Hippocampal formation (tissue), 2 donors: ENCODE results near the gene ACTL8.

Experiments
- DNase-seq, 2 donors: peaks; one replicate each; lab custom pipeline; 2025; lab: John Stamatoyannopoulos, UW

Gene ACTL8

DNA sequence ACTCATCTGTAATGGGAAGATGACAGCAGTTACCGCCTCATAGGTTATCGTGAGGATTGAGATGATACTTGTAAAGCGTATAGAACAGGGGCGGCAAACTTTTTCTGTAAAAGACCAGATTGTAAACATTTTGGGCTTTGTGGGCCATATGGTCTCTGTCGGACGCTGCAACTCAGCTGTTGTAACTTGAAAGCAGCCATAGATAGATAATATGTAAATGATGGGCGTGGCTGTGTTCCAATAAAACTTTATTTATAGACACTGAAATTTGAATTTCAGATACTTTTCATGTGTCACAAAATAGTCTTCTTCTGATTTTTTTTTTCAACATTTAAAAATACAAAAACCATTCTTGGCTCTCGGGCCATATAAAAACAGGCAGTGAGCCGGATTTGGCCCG, 15.8 kb downstream of the ACTL8 start:
- DNase-seq: no peak

DNA sequence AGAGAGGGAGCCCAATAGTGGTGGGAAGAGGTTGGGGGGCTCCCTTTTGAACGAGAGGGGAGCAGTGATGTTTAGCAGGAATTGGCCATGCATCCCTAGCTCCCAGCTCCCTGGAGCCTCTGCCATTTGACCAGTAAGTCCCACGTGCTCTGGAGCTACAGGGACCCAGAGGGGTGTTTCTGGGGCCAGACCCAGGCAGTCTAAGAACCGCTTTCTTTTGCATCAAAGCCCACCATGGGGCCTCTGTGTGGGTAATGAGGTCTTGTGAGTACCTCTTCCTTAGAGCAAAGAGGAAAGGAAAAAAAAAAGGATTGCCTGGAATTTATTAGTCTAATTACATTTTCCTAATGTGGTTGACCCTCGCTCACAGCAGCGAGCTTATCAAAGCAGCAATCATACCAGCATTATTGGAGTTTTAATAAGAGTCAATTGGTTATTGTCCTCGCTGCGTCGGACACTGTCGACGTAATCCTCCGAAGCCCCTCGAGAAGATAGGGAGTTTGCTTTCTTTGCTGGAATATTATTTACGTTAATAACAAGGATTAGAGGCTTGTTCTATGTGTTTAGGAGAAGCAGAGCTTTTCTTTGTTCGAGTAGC, 17.6 kb downstream of the ACTL8 start:
- DNase-seq: no peak

DNA sequence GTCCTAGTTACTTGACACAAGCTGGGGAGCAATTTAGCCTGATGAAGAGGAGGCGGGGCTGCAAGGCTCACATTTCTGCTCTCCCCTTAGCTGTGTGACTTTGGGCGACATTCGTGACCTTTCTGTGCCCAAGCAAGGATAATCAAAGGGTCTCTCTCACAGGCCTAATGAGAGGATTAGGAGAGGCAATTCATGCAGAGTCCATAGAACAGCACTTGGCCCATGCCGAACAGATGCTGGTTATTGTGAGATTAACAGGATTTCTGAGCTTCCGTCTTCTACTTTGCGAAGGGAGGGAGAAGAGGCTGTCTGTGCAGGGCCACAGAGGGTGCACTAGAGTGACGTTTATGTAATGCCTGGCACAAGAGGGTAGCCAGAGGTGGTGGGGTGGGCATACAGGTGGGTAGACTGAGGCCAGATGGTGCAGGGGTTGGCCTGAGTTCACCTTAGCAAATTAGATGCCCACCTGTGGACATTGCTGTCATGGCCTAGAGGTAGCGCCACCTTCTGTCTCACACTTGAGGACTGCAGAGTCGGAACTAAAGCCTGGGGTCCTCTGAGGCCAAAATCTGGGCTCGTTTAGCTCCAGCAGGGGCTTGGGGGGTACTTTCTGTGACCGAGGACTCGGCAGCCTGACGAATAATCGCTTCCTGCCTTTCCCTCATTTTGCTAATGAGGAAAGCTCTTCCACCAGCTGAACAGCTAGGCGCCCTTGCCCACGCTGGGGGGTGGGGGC, 18.6 kb downstream of the ACTL8 start:
- no peak for DNase-seq

DNA sequence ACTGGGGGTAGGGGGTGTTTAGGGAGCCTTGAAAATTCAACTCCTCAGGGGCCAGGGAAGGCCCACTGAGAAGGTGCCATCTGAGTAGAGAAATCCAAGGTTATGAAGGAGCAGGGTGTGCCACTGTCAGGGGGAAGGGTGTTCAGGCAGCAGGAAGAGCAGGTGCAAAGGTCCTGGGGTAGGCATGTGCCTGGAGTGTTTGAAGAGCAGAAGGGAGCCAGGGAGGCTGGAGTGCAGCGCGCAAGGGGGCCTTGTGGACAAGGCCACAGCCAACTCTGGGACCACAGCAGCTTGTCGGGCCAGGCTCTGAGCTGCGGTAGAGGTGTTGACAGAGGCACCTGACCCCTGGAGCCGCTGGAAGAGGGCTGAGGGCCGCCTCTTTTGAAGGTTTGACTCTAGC, 19.3 kb downstream of the ACTL8 start:
- DNase-seq: no peak

DNA sequence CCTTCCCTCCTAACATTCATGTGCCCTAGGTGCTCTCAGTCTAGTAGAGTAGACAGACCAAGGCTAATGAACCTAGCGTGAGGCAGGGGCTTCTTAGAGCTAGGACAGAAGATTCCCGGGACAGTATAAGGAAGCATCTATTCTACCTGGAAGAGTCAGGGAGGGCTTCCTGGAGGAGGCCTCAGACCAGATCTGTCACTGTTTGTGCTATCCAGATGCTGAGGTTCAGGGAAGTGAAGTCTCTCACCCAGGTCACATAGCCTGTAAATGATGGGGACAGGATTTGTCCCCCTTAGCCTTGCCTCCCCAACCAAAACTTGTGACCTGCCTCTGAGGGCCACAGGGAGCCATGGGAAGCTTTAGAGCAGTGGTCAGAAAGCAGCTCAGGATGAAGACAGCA, 20.7 kb downstream of the ACTL8 start:
- DNase-seq: no peak

DNA sequence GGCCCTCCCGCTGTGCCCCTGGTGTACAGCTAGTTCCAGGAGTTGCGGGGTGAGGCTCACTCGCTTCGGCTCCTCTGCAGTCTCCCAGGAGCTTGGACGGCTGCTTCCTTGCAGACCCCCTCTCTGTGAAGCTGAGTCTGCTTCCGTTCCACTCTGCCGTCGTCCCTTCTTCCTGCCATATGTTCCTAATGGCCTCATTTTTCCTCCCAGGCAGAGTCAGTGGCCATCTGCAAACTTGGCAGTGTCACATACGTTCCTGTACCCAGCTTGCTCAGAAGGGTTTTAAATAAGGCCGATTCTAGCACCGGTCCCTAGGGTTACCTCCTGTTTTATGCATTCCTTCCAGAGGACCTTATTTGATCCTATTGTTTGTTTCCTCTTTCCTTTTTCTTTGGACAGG, 21.3 kb downstream of the ACTL8 start:
- DNase-seq: no peak

DNA sequence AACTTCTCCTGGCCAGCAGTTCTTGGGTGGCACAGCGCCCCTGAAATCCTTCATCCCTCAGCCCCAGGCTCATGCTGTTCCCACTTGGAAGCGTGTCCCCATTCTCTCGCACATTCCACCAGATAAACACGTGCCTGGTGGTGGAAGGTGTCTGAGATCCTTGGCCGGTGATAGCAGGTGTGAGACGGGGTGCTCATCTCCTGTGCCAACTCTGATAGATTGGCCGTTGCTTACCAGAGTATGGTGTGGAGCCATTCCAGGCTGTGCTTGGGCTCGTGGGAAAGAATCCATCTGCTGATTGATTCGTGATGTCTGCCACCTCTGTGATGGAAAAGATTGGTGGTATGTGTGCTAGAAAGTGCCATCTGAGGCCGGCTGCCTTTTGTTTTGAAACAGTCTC, 22.2 kb downstream of the ACTL8 start:
- DNase-seq: no peak

DNA sequence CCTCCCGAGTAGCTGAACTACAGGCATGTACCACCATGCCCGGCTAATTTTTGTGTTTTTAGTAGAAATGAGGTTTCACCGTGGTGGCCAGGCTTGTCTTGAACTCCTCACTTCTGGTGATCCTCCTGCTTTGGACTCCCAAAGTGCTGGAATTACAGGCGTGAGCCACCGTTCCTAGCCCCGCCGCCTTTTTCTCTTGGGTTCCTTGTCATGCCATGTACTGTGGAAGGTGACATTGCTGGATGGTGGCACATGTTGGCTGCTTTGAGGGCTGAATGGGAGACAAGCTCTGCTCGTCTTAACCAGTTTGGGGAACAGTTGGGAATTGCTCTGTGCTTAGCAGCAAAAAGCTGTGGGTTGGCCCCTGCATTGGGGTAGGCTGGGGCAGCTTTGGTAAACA, 22.7 kb downstream of the ACTL8 start:
- no peak for DNase-seq

DNA sequence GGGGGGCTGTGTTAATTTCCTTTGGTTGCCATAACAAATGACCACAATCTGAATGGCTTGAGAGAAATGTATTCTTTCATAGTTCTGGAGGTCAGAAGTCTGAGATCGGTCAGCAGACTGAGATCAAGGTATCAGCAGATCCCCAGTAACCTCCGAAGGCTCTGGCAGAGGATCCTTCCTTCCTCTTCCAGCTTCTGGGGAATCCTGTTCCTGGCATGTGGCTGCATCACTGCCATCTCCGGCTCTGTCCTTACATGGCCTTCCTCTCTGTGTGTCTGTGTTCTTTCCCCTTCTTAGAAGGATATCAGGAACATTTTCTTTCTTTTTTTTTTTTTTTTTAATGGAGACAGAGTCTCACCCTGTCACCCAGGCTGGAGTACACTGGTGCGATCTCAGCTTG, 25.8 kb downstream of the ACTL8 start:
- DNase-seq: no peak

DNA sequence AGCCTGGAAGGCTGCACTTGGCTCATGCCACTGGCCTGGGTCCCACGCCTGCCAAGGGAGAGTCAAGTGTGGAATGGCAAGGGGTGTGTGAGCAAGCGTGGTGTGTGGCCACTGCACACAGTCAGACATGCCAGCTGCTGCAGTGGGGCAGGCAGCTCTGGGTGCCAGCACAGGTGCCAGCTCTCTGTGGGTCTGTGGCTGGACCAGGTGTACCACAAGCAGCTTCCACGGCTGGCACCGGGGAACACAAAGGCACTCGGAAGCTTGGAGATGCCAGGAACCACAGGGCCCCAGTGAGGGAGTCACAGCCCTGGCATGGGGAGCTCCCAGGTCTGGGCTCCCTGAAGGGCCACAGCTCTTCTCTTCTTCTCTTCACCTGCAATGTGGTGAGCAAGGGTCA, 34.8 kb downstream of the ACTL8 start:
- DNase-seq: no peak

DNA sequence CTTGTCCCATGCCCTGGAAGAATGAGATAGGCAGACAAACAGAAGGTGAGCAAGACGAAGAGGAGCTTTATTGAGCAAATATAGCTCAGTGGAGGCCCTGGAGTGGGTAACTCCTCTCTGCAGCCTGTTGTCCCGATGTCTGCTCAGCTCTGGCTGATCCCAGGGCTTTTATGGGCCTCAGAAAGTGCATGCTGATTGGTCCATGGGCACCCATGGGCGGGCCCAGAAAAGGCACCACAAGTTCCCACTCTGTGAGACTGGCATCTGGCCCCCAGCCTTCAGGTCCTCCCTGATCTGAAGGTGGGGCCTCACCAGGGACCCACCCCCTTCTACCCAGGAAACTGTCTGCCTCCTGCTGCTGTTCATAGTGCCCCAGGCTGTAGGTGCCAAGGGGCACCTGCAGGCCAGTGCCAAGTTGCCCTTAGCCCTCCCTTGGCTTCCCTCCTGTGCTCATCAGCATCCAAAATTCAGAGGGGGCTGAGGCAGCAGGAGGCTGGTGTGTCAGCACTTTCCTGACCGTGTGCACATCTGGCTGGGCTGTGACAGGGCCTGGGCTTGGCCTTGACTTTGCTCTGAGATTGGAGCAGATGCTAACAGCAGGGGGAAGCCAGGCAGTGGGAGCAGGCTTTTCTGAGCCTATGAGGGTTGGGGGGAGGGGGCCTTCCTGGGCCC, 35.4 kb downstream of the ACTL8 start:
- DNase-seq: no peak

DNA sequence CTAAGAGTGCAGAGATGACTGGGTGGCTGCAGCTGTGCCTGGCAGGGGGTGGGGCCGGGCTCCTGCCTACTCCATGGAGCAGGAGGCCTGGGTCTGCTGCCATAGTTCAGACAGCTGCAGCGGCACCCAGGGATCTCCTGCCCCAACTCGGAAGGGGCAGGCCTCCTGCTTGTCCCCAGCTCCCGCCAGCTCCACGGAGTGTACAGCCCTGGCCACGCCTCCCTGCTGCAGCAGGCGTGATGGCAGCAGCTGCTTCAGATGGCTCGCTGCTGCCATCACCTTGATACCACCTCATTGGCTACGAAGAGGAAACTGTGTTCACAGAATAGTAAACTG, 35.9 kb downstream of the ACTL8 start:
- no peak for DNase-seq

DNA sequence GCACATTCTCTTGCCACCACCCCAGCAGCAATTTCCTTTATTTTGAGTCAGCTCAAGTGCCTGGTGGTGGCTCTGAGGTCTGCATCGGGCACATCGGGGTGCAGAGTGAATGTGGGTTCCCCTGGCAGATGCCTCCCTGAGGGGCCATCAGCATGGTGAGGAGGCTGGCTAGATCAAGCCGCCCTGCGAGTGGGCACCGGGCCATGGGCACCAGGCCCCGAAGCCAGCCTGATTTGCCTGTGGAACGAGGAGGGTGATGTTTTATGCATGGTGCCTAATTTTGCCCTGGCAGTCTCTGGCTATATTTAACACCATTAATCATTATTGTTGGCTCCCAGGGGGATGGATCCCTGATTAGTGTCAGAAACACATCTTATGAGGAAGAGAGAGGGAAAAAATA, 36.3 kb downstream of the ACTL8 start:
- no peak for DNase-seq

DNA sequence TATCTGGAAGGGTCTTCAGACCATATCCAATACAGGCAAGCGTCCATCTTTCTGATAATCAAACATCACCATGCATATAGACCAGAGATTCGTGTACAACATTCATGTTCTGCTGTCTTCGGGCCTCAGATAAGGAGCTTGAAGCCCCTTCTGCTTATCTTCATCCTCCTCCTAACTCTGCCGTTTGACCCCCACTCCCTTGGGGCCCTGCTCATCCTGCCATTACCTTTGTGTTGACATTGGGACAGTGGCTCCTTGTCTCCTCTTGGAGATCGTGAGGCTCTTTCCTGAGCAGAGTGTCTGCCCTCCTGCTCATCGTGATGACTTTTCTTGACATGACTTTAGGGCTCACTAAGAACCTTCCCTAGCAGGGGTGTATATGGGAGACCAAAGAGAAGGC, 37.3 kb downstream of the ACTL8 start:
- no peak for DNase-seq

DNA sequence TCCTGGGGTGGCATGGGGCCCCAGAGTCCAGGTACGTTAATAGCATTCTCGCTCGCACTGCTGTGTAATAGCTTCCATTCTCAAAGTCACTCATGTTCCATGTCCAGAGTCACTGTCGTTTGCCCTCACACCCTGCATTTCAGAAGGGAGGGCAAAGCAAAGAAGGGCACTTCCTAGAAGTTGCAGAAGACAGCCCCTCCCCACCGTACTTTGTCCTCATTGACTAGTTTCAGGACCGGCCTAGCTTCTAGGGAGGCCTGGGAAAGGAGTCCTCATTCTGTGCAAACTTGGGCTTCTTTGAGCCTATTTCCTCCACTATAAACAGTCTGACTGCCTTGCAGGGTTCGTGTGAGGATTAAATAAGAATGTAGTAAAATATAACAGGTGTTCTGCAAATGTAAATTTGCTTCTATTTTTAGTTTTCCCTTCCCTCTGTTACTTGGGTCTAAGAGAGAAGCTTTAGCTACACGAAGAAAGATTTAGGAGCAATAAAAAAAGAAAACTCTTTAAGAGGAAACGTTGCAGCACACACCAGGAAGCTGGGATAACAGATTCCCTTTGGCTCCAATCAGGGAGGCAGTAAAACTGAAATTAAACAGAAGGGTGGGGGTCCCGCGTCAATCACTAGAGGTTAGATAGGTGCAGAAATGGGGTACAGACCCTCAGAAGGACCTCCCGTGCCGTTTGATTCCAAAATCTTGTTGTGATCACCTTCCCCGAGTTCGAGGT, 40.1 kb downstream of the ACTL8 start:
- DNase-seq: peak in 1 of 2 donors; percentile 7

DNA sequence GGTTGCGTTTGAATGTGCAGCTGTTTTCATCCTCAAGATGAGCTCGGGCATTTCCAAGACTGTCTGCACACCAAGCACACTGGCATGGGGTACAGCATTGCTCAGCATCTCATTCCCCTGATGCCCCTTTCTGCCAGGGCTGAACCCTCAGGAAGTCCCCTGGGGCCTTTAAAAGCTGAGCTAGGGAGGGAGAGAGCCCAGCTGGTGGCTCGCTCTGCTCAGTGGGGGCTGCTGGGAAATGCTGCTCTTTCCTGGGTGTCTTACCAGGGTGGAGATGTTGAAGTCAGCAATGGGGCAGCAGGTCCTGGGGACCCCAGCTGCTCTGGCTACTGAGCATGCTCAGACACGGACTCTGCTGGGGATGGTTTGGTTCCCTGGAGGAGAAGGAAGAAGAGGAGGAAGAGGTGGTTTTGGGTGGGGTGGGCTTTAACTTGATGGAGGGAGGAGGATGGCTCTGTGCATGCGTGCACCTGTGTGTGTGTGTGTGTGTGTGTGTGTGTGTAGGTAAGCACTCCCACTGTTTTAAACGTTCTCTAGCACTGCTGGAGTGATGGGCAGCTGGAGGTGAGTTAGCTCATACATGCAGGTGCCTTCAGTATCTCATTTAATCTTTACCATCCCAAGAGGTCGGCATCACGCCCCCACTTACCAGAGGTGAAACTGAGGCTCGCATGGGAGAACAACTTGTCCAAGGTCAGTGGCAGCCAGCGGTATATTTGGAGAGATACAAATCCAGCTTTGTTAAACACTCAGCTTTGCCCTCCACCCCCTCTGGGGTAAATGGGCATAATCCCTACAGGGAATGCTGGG, 40.9 kb downstream of the ACTL8 start:
- no peak for DNase-seq

DNA sequence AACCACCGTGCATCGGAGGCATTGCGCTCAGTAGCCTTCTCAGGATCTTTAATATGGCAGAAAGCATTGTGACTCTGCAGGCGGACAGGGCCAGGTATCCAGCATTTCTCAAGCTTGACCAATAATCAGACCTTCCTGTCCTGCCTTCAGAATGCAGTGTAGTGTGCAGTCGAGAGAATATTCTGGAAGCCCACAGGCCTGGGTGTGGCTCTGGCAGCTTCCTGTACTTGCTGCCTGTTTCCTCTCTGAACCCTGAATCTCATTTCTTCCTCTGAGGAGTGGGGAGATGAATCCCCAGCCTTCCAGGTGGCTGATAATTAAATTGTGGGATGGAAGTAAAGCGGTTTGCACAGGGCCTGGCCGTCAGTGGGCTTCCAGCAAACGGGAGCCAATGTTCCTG, 42.3 kb downstream of the ACTL8 start:
- no peak for DNase-seq

DNA sequence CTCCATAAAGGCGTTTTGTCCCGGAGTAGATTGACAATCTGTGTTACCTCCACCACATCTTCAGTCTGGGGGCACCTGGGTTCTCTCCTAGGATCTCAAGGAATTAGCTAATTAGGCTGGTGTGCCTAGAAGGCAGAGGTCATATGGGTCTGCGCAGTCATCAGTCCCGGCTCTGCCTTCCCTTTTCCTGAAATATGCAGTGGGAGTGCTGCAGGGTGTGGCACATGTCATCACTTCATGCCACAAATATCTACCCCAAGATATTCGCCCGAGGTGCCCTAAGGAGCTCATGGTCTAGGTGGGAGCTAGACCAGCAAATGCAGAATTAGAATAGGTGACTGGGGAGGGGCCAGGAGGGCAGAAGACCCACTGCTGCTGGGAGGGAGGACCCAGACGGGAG, 42.9 kb downstream of the ACTL8 start:
- DNase-seq: no peak

DNA sequence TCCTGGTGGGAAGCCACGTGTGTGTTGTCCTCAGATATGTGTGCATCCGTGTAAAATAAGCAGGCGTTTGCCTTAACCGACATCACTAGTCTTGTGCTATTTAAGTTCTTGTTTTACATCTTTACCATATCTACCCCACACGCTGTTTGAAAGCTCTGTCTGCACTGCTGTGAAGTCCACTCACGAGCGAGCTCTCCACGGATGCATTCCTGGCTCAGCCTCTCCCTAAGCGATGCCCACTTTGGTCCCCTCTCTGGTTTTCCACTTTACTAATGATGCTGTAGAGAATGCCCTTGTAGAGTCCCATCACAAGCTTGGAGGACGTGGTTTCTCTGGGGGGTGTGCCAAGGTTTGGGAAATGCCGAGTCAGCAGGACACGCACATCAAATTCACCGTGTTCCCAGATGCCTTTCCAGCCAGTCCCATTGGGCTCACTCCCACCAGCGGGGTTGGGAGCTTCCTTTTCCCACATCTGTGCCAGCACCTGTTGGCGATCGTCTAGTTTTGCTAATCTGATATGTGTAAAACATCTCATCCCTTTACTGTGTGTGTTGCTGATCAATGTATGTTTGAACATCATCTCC, 43.8 kb downstream of the ACTL8 start:
- DNase-seq: no peak

DNA sequence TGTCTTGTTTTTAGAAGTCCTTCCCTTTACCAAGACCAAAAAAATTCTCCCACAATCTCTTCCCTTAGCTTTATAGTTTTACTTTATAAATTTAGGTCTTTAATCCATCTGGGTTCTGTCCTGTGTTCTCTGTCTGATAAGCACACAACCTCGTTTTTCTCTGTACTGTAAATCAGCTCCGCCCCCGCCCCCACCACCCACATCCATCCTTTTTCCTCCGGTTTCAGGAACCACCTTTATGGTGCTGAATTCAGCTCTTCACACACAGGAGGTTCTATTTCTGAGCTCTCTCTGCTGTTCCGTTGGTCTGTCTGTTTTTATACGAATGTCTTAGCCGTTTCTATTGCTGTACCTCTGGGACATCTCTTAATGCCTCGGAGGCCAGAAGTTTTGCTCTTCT, 44.5 kb downstream of the ACTL8 start:
- DNase-seq: no peak

DNA sequence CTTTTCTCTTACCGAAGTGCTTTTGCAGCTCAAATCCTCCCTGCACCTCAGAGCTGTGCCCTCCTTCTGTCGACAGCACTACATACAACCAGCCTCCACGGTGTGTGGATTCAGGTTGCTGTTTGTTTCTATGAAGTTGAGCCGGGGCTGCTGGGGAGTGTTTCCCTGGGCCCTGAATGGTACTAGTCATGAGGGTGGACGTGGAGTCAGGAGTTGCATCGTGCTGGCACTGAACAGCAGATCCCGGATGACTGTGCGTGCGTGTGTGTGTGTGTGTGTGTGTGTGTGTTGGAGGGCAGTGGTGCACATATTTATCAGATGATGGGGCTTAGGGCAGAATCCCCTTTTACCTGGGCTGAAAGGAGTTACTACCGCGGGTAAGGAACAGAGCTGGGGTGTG, 47.0 kb downstream of the ACTL8 start:
- no peak for DNase-seq

DNA sequence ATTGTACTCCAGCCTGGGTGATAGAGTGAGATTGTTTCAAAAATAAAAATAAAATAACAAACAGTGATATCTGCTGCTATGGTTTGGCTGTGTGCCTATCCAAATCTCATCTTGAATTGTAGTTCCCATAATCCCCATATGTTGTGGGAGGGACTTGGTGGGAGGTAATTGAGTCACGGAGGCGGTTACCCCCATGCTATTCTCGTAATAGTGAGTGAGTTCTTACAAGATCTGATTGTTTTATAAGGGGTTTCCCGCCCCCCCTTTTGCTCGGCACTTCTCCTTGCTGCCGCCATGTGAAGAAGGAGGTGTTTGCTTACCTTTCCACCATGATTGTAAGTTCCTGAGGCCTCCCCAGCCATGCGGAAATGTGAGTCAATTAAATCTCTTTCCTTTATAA, 47.8 kb downstream of the ACTL8 start:
- no peak for DNase-seq
